Activated T-helper 2 cell treated with anti-CD3 and anti-CD28 coated beads, Interferon-gamma antibody, Interleukin-2, Interleukin-4, amounts not matched to agents 10 μg/mL and 5 μg/mL and 100 μg/mL, durations not matched to agents 14 hours and 24 hours and 36 hours (primary cell): ENCODE results near the gene DDX41. TPM values are rescaled to one million over a fixed set of nuclear protein-coding genes. Genes with fewer than 3 reads are reported as not detected.

Source experiments
- DNase-seq: peaks from one replicate; pipeline ENCODE4 v3.0.0; 2021; ENCODE audit warnings: low spot score
- H3K27ac Mint-ChIP-seq: one replicate; pipeline ENCODE4 v1.8.0; 2021; ENCODE audit warnings: mixed read lengths
- H3K27me3 Mint-ChIP-seq: one replicate; pipeline ENCODE4 v1.8.0; 2021; ENCODE audit warnings: low read depth, mixed read lengths
- H3K36me3 Mint-ChIP-seq: one replicate; pipeline ENCODE4 v1.8.0; 2021; ENCODE audit warnings: low read depth, mixed read lengths
- H3K4me1 Mint-ChIP-seq: one replicate; pipeline ENCODE4 v1.8.0; 2021; ENCODE audit warnings: low read depth, mixed read lengths
- H3K4me3 Mint-ChIP-seq: one replicate; pipeline ENCODE4 v1.8.0; 2021; ENCODE audit warnings: low read depth, mild to moderate bottlenecking, moderate library complexity, mixed read lengths
- H3K9me3 Mint-ChIP-seq: one replicate; pipeline ENCODE4 v1.8.0; 2021; ENCODE audit warnings: mixed read lengths
- intact Hi-C: fragments of 100-400 bp; cut with micrococcal nuclease; formaldehyde crosslinking; loops from one replicate; pipeline ENCODE4 v1.15.1; 2023
- total RNA-seq: library from RNA; stranded (reverse); gene quantifications from 2 replicates; pipeline ENCODE4 v1.2.3, GENCODE V29; 2022

Gene DDX41
- total RNA-seq, 1 donor from 2014 or later = 144 TPM

DNA sequence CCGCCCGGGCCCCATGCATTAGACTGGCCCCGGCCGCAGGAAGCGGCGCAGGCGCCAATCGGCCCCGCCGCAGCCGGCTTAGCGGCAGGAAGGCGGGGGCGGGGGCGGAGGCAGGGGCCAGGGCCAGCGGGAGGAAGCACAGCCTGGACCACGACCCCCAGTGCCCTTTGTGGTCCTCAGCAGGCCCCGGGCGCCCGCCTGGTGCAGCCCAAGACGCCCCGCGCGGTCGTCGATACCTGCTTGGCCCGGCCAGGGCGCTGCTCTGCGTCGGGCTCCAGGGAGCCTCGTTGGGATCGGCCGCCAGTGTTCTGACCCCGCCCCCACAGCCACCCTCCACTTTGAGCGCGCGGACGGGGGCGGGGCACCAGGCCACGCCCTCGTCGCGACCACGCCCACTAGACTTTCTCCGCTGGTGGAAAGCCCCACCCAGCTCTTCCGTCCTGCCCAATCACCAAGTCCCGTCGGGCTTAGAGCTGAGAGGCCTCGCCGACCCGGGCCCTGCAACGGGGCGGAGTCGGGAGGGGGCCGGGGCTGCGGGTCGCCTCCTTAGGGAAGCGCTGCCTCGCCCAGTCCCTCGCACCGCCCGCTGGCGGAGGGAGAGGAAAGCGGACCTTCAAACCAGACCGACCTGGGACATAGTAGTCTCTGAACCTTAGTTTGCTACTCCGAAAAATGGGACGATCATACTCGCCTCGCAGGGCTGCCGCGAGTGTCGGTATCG lies 19.3 kb downstream of the DDX41 start, which contains the start of gene PDLIM7:
TSS of gene PDLIM7 (minus strand) at position 313 of the 721 bp plus-strand sequence. CDS start 1,092 bp downstream, outside the sequence.
- intact Hi-C loops = loop anchor here (1.0 to 5.0 kb wide), 7 partner anchors 19 to 385 kb away; partner anchors contain the start of genes DDX41 and GRK6
- Mint-ChIP-seq H3K27ac (peak within 1 kb of the TSS; percentile 62), H3K4me3 (peak within 1 kb of the TSS; percentile 86), H3K9me3 (no peaks in the 10 kb centered on the region), H3K36me3 (peaks cover 9% of the 10 kb centered on the region), H3K4me1 (peaks cover 23% of the 10 kb centered on the region), H3K27me3 (peaks cover 18% of the 10 kb centered on the region)
- DNase-seq = peak; percentile 93

DNA sequence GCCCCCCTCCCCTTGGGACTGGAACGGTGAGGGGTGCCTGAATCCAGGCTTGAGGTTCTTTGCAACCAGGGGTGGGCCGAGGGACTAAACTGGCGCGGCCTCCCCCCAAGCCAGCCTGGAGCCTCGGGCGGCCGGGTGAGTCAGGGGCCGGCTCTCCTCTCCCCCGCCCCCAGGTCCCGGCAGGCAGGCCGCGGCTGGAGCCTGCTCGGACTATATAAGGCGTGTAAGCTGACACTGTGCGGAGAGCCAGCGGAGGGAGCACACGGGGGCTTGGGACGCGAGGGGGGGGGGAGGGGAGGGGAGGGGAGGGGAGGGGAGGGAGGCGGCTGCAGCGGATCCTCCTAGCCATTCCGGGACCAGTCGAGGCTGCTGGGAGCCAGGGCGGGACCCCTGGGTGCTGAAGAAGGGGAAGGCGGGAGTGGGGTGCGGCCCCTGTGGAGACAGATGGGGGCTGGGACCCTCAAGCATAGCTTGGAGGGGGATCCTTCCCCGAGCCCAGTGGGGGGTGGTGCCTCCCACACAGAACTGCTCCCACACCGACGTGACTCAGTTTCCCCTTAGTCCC lies 20.0 kb downstream of the DDX41 start:
- Mint-ChIP-seq H3K27me3 (peaks cover 18% of the 10 kb centered on the region), H3K4me3 (peak overlapping the region; percentile 78), H3K9me3 (no peaks in the 10 kb centered on the region), H3K36me3 (peaks cover 14% of the 10 kb centered on the region), H3K27ac (no peak overlapping the region), H3K4me1 (peaks cover 23% of the 10 kb centered on the region)
- intact Hi-C loops = loop anchor here (1.0 to 5.0 kb wide), 7 partner anchors 19 to 385 kb away; partner anchors contain the start of genes DDX41 and GRK6
- DNase-seq = no peak

DNA sequence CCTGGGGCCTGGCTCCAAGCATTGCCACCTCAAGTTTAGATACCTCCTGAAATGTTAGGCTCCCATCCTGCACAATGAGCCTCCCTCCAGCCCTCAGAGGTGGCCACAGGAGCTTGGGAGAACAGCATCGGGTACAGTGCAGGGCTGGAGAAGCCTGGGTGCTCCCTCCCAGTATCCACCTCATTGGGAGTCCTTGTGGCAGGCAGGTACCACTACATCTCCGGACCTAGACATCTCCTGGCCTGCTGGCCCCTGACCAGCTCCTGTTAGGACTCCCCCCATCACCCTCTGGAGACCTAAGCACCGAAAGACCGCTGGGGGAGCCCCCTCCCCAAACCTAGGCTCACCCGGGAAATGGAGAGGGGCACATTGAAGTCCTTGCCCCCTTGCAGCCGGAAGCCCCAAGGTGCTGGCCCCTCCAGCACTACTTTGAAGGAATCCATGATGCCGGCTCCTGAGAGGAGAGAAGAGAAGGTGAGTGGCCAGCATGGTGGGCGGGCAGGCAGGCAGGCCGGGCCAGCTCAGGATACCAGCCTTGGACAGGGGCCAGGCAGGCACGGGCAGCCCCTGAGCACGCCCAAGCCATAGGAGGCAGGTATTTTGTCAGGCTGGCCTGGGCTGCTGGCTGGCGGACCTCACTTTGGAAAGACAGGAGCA lies 20.6 kb downstream of the DDX41 start:
- Mint-ChIP-seq H3K27me3 (peaks cover 18% of the 10 kb centered on the region), H3K4me1 (peaks cover 23% of the 10 kb centered on the region), H3K9me3 (no peaks in the 10 kb centered on the region), H3K4me3 (peak overlapping the region; percentile 78), H3K27ac (peak overlapping the region; percentile 60), H3K36me3 (peaks cover 17% of the 10 kb centered on the region)
- intact Hi-C loops = loop anchor here (2.0 to 5.0 kb wide), 3 partner anchors 69 to 384 kb away; partner anchors contain the start of gene GRK6
- DNase-seq = no peak

DNA sequence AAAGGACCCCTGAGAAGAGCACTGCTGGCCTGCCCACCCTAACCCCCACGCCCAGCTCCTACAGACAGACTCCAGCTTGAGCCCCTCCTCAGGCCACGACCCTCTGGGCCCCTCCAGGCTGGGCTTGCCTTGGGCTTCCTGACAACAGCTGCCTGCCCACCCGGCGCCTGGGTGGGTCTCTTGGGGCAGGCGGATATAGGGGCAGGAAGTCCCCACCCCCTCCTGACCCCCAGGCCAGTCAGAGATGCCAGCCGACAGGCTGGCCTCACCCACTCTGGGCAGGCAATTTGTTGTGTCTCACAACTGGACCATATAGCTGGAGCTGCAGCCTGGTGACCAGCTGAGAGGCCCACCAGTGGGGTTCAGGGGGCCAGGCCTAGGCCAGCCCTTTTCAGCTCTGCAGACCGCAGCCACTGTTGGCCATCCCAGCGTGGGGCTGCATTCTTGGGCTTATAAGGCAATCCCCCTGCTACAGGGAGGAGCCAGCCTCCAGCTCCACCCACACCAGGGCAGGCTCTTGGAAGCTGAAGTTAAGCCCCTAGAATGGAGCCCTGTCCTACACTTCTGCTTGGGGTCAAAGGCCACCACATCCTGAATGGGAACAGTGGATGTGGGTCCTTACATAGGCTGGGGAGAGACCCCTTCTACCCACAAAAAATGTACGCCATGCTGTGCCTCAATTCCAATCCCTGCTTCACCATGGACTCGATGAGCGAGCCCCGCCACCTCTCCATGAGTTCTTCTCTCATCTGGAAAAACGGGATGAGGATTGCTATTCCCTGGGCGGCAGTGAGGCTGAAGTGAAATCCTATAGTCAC lies 21.3 kb downstream of the DDX41 start:
- peaks cover 23% of the 10 kb centered on the region for H3K36me3 Mint-ChIP-seq
- H3K4me1 Mint-ChIP-seq = peaks cover 23% of the 10 kb centered on the region
- no peaks in the 10 kb centered on the region for H3K9me3 Mint-ChIP-seq
- peaks cover 18% of the 10 kb centered on the region for H3K27me3 Mint-ChIP-seq
- H3K4me3 Mint-ChIP-seq = peak overlapping the region; percentile 78
- intact Hi-C loops = loop anchor here (2.0 to 5.0 kb wide), 3 partner anchors 69 to 383 kb away; partner anchors contain the start of gene GRK6
- DNase-seq = no peak
- no peak overlapping the region for H3K27ac Mint-ChIP-seq

DNA sequence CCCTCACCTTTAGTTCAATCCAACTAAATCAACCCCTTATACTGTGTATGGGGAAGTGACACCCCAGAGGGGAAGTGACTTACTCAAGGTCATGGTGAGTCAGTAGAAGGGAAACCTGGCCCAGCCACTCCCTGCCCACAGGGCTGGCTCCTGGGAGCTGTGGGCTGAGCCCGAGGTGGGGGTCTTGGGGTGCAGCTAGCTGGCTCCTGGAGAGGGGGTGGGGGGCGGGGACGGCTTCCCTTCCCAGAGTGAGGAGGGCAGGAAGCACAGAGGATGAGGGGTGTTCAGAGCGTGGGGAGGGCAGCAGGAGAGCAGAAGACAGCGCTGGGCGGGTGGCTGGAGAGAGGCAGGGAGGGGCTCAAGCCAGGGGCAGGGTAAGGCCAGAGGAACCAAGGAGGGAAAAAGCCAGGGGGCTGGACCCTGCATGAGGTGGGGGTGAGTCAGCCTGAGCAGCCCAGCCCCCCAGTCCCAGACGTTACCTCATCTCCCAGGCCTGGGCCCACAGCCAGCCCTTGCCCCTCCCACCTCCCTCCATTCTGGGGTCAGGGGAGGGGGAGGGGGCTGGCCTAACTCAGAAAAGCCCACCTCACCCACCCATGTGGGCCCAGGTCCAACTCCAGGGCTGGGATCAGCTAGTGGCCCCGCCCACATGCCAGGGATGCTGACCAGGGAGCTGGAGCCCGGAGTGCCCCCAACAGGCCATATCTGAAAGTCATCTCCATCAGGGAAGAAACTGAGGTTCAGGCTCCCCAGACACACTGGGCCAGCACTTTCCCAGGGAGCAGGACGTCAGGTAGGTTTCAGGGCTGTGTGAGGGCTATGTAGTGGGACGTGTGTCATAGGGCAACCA lies 22.2 kb downstream of the DDX41 start:
- no peaks in the 10 kb centered on the region for H3K9me3 Mint-ChIP-seq
- H3K27me3 Mint-ChIP-seq = peaks cover 12% of the 10 kb centered on the region
- peaks cover 29% of the 10 kb centered on the region for H3K36me3 Mint-ChIP-seq
- no peak for DNase-seq
- peaks cover 20% of the 10 kb centered on the region for H3K4me1 Mint-ChIP-seq
- intact Hi-C loops = loop anchor here (5.0 kb wide), 1 partner anchor 382 kb away; no protein-coding TSS in a partner anchor
- peak overlapping the region; percentile 13 for H3K4me3 Mint-ChIP-seq
- peak overlapping the region; percentile 69 for H3K27ac Mint-ChIP-seq

DNA sequence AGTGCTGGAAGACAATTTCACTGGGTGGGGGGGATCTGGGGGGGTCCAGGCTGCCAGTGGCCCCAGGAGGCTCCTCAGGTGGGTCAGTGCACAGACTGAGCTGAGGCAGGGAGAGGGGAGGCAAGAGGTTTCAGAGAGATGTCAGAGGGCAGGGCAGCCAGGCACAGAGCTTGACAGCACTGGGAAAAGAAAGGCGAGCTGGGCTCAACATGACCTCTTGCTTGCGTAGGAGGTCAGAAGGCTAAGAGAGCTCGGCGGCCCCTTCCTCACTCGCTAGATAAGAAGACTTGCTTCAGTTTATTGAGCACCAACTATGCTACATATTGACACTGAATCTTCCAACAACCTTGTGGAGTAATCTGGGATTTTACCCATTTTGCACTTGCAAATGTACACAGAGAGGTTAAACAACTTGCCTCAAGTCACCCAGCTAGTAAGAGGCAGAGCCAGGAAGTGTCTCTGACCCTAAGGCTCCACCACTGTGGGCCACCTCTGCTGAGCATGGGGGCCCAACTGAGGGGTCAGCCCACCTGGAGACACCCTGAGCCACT lies 22.9 kb downstream of the DDX41 start:
- intact Hi-C loops = no loop called here
- DNase-seq = no peak
- H3K9me3 Mint-ChIP-seq = no peaks in the 10 kb centered on the region
- peaks cover 10% of the 10 kb centered on the region for H3K27me3 Mint-ChIP-seq
- H3K4me1 Mint-ChIP-seq = peaks cover 20% of the 10 kb centered on the region
- H3K4me3 Mint-ChIP-seq = no peak overlapping the region
- peak overlapping the region; percentile 69 for H3K27ac Mint-ChIP-seq
- H3K36me3 Mint-ChIP-seq = peaks cover 32% of the 10 kb centered on the region

DNA sequence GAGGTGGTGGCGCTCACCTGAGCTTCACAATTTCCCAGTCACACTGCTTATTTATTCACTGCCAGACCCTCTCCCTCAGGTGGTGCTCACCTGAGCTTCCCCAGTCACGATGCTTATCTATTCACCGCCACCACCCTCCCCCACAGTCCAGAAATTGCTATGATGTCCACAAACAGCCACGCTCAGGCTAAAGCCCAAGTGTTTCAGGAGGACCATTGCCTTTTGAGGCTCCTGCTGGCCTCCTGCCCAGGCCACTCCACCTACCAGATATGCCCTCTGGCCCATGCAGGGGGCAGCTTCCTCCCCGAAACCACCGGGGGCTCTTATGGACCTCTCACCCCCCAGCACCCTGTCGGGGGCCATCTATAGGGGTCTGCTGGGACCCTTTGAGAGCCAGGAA lies 23.9 kb downstream of the DDX41 start:
- H3K4me1 Mint-ChIP-seq = peaks cover 17% of the 10 kb centered on the region
- DNase-seq = no peak
- H3K27me3 Mint-ChIP-seq = peaks cover 2% of the 10 kb centered on the region
- peaks cover 39% of the 10 kb centered on the region for H3K36me3 Mint-ChIP-seq
- H3K4me3 Mint-ChIP-seq = no peak overlapping the region
- intact Hi-C loops = no loop called here
- no peaks in the 10 kb centered on the region for H3K9me3 Mint-ChIP-seq
- H3K27ac Mint-ChIP-seq = peak overlapping the region; percentile 29

DNA sequence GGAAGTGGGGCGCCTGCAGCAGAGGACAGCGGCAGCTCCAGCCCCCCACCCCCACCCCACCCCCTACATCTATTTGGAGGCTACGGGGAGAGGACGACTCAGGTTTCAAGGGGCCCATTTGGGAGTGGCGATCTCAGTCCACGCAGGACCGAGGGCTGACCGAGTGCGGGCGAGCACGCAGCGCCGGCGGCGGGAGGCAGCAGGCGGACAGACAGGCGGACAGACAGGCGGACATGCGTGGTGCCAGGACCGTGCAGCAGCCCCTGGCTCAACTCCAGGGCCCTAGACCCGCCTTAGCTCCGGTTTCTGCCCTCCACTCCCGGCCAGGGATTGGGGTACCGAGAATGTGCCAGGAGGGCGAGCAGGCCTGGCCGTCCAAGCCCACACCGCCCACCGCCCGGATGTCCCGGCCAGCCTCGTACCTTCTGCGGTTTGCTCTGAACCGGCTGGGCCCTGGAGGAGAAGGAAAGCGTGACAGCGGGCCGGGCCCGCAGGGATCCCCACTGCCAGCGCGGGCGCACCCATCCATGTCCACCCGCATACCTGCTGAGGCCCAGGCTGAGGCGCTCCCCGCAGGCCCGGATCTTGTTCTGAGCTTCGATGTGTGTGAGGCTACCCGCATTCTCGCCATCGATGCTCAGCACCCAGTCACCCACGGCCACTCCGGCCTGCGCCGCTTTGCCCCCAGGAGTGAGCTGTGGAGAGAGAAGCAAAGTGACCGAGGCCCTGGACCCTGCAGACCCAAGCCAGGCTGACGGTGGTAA lies 24.6 kb downstream of the DDX41 start:
- Mint-ChIP-seq H3K27me3 (no peaks in the 10 kb centered on the region), H3K9me3 (no peaks in the 10 kb centered on the region), H3K4me1 (peaks cover 17% of the 10 kb centered on the region), H3K36me3 (peaks cover 43% of the 10 kb centered on the region), H3K27ac (no peak overlapping the region), H3K4me3 (no peak overlapping the region)
- DNase-seq = no peak
- intact Hi-C loops = no loop called here

DNA sequence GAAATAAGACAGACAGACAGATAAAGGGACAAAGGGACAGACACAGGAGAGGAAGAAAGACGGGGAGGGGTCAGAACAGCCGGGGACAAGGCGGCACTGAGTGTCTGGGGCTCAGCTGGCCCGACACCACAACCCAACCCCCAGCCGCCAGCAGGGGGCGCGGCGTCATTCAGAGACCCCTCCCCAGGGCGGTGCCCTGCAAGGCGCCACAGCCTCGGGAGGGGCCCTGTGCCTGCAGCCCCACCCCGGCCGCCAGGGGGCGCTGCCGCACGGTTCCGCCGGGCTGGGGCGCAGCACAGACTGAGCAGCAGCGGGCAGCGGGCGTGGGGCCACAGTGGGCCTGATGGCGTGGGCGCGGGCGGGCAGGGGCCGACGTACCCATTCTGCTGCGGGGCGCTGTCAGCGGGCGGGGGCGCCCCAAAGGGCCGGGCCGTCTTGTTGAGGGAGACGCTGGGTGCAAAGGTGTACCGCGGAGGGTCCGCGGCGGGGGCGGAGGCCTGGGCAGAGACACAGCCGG lies 25.3 kb downstream of the DDX41 start:
- Mint-ChIP-seq H3K9me3 (no peaks in the 10 kb centered on the region), H3K27ac (no peak overlapping the region), H3K4me1 (peaks cover 17% of the 10 kb centered on the region), H3K4me3 (no peak overlapping the region), H3K36me3 (peaks cover 45% of the 10 kb centered on the region), H3K27me3 (no peaks in the 10 kb centered on the region)
- intact Hi-C loops = no loop called here
- peak; percentile 26 for DNase-seq

DNA sequence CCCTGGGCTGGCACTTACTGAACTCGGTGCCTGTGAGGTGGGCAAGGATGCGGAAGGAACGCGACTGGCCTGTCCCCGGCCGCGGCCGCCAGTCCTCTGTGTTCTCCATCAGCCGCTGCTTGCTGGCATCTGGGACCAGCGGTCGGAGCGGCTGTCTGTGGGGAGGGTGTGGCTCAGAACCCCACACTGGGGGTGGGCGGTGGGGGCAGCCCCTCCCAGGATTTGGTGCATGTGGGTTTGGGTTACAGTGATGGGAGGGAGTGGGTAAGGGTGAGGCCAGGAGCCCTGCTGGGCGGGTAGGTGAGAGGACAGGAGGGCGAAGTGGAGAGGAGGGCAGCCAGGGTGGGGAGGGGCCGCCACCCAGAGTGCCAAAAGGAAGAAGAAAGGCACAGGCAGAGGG lies 25.8 kb downstream of the DDX41 start:
- no peak overlapping the region for H3K4me3 Mint-ChIP-seq
- H3K27ac Mint-ChIP-seq = no peak overlapping the region
- H3K36me3 Mint-ChIP-seq = peaks cover 45% of the 10 kb centered on the region
- no peak for DNase-seq
- H3K9me3 Mint-ChIP-seq = no peaks in the 10 kb centered on the region
- no peaks in the 10 kb centered on the region for H3K27me3 Mint-ChIP-seq
- peaks cover 13% of the 10 kb centered on the region for H3K4me1 Mint-ChIP-seq
- intact Hi-C loops = no loop called here
